OCI-LY3 (cell line): ENCODE measurements around the gene NUMBL.

Source experiments
- H2AFZ ChIP-seq: fragments of 200-600, 300-600 bp; shearing (Covaris generic); 2 replicates; pipeline ENCODE4 v1.6.0; 2014; ENCODE audit warnings: antibody characterized with exemption, low read depth, low read length
- H3K27ac ChIP-seq: fragments of 200-600, 300-600 bp; sonication (generic); 2 replicates; pipeline ENCODE4 v1.5.1; 2014; ENCODE audit warnings: mild to moderate bottlenecking, low read length, moderate library complexity, mixed read lengths
- H3K27me3 ChIP-seq: fragments of 200-600, 300-600 bp; sonication (generic); 2 replicates; pipeline ENCODE4 v1.6.1; 2014; ENCODE audit warnings: low read depth, low read length, mixed read lengths
- H3K36me3 ChIP-seq: fragments of 200-600, 300-600 bp; sonication (generic); replicated peaks from 2 replicates; pipeline ENCODE3; 2014; ENCODE audit warnings: low read depth, low read length, mixed read lengths
- H3K4me1 ChIP-seq: fragments of 300-600, 200-600 bp; sonication (generic); 2 replicates; pipeline ENCODE4 v1.6.1; 2014; ENCODE audit warnings: low read length, mixed read lengths
- H3K4me2 ChIP-seq: fragments of 200-600, 300-600 bp; sonication (generic); 2 replicates; pipeline ENCODE4 v1.6.1; 2014; ENCODE audit warnings: low read length, mixed read lengths
- H3K4me3 ChIP-seq: fragments of 300-600, 200-600 bp; sonication (generic); 2 replicates; pipeline ENCODE4 v1.5.1; 2014; ENCODE audit warnings: antibody characterized with exemption, mild to moderate bottlenecking, low read length, moderate library complexity
- H3K79me2 ChIP-seq: fragments of 300-600, 200-600 bp; shearing (Covaris generic); 2 replicates; pipeline ENCODE4 v1.6.1; 2014; ENCODE audit warnings: mild to moderate bottlenecking, low read length, mixed read lengths
- H3K9ac ChIP-seq: fragments of 300-600, 200-600 bp; shearing (Covaris generic); 2 replicates; pipeline ENCODE4 v1.6.0; 2014; ENCODE audit warnings: mild to moderate bottlenecking, low read length, moderate library complexity
- H3K9me3 ChIP-seq: fragments of 200-600, 300-600 bp; shearing (Covaris generic); 2 replicates; pipeline ENCODE4 v1.6.1; 2014; ENCODE audit warnings: low read length, mixed read lengths; ENCODE audit not compliant: insufficient read depth
- H4K20me1 ChIP-seq: fragments of 200-600, 300-600 bp; sonication (generic); 2 replicates; pipeline ENCODE4 v1.6.1; 2016; ENCODE audit warnings: low read length, mixed read lengths; ENCODE audit not compliant: insufficient read depth
- EZH2phosphoT487 ChIP-seq: fragments of 200-600 bp; shearing (Covaris generic); IDR thresholded peaks from 2 replicates; pipeline ENCODE4 v1.6.1; 2018; ENCODE audit warnings: antibody characterized with exemption, mixed run types, low read depth
- TF ChIP-seq, protein P1 (sequence below): fragments of 200-600, 300-600 bp; sonication (generic); IDR thresholded peaks from 2 replicates; pipeline ENCODE4 v1.5.1; 2014; ENCODE audit warnings: antibody characterized with exemption, low read length, low read depth

The NUMBL gene

DNA sequence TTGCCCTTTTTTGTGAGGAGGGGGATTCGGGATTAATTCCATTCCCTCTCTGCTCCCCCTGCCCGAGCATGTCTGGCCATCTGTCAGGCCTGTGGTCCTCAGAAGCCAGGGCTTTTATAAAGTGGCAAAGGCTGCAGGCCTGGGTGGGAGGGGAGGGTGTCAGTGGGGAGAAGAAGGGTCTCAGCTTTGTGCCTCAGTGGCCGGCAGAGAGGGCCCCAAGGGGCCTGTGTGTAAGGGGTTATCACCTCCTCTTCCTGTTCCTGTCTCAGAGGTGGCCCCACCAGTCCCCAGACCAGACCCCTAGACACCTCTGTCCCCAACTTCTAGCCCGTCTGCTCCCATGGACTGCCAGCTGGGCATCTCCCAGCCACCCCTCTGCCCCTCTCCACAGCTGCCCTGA lies 3.4 kb upstream of the NUMBL start:
- H3K27me3 ChIP-seq = no peaks in the 10 kb centered on the region
- H3K4me2 ChIP-seq = no peak overlapping the region
- H3K36me3 ChIP-seq = peaks cover 3% of the 10 kb centered on the region
- H3K4me3 ChIP-seq = no peak overlapping the region
- H3K9ac ChIP-seq = no peak overlapping the region
- no peak overlapping the region for H2AFZ ChIP-seq
- H3K79me2 ChIP-seq = no peaks in the 10 kb centered on the region
- no peaks in the 10 kb centered on the region for H3K9me3 ChIP-seq
- no peaks in the 10 kb centered on the region for H4K20me1 ChIP-seq
- no peak overlapping the region for H3K27ac ChIP-seq
- H3K4me1 ChIP-seq = peaks cover 15% of the 10 kb centered on the region
- TF ChIP-seq, protein P1, sequence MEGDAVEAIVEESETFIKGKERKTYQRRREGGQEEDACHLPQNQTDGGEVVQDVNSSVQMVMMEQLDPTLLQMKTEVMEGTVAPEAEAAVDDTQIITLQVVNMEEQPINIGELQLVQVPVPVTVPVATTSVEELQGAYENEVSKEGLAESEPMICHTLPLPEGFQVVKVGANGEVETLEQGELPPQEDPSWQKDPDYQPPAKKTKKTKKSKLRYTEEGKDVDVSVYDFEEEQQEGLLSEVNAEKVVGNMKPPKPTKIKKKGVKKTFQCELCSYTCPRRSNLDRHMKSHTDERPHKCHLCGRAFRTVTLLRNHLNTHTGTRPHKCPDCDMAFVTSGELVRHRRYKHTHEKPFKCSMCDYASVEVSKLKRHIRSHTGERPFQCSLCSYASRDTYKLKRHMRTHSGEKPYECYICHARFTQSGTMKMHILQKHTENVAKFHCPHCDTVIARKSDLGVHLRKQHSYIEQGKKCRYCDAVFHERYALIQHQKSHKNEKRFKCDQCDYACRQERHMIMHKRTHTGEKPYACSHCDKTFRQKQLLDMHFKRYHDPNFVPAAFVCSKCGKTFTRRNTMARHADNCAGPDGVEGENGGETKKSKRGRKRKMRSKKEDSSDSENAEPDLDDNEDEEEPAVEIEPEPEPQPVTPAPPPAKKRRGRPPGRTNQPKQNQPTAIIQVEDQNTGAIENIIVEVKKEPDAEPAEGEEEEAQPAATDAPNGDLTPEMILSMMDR = no peak
- TF ChIP-seq EZH2phosphoT487 = no peak

DNA sequence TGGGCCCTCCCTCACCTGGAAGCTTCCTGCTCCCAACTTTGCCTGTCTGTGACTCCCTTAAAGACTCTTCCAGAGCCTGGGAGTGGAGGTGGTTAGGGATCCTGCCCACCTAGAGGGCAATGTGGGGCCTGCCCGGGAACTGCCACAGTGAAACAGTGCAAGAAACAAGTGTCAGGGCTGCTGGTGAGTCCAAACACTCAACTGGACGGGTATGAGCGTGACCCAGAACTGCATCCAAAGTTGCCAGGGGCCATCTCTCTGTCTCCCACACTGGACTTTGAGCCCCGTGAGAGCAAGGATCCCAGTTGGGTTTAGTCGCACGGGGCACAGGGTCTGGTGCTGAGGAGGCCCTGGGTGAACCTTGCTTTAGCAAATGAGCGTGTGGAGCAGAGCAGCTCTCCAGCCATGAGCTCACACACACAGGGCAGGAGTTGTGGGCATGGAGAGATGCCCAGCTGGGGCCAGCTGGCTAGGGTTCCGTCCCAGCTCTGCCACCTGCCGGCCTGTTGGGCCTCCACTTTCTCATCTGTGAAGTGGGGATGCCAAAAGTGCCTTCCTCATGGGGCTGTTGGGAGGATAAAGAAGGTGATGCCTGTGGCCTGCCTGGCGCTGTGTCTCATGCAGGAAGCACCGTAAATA lies 2.8 kb upstream of the NUMBL start:
- Histone ChIP-seq H3K27ac (no peak overlapping the region), H2AFZ (no peak overlapping the region), H3K79me2 (no peaks in the 10 kb centered on the region), H3K4me3 (no peak overlapping the region), H4K20me1 (no peaks in the 10 kb centered on the region), H3K9me3 (no peaks in the 10 kb centered on the region), H3K9ac (no peak overlapping the region), H3K36me3 (peaks cover 3% of the 10 kb centered on the region), H3K4me2 (no peak overlapping the region), H3K27me3 (no peaks in the 10 kb centered on the region), H3K4me1 (peaks cover 15% of the 10 kb centered on the region)
- TF ChIP-seq, protein P1 = no peak
- TF ChIP-seq EZH2phosphoT487 = no peak

DNA sequence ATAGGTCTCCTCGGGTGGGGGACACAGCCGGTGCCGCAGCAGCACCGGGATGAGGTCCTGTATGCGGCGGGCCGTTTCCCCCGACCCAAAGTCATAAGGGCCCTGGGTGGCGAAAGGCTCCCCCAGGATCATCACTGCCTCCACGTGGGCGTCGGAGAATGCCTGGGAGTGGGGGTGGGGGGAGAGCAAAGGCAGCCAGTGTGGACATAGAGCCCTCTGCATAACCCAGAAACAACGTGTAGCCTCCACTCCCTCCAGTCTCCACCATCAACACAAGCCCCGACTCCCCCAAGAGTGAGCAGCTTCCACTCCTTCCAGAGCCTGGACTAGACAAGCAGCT lies 1.7 kb upstream of the NUMBL start:
- Histone ChIP-seq H3K4me1 (peaks cover 15% of the 10 kb centered on the region), H3K4me2 (no peak overlapping the region), H3K36me3 (peaks cover 3% of the 10 kb centered on the region), H3K27ac (no peak overlapping the region), H3K27me3 (no peaks in the 10 kb centered on the region), H3K9ac (no peak overlapping the region), H2AFZ (no peak overlapping the region), H3K9me3 (no peaks in the 10 kb centered on the region), H3K79me2 (no peaks in the 10 kb centered on the region), H3K4me3 (no peak overlapping the region), H4K20me1 (no peaks in the 10 kb centered on the region)
- TF ChIP-seq, protein P1 = no peak
- TF ChIP-seq EZH2phosphoT487 = no peak

DNA sequence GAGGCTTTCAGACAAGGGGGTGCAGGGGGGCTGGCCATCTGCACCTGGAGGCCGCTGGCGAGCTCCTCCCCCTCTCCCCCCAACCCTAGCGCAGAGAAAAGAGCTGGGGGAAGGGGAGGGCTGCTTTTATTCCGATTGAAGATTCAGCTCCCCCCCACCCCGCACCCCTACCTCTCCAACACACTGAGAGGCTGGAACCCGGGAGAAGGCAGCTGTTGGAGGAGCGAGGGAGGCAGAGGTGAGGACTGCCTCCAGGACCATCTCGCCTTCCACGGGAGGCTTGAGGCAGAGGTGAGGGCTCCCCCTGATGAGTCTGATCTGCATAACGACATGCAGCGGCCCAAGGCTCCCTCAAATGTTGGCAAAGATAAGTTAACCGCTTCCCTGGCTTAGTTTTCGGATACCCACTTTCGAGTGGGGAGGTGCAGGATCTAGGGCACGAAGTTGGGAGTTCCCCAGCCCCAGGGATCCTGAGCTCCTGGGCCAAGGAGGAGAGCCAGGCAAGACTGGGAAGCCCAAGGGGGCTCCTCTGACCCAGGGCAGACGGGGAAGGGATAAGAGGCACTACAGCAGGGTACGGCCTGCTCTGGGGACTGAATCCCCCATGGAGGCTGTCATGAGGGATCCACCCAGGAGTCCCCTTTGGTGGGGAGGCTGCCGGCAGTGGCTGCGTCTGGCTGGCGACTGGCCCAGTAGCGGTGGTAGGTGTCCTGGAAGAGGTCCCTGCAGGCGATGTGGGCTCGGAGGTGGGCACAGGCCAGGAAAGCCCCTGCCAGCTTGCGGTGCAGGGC lies 1.2 kb upstream of the NUMBL start:
- no peak overlapping the region for H3K27ac ChIP-seq
- H3K79me2 ChIP-seq = no peaks in the 10 kb centered on the region
- no peaks in the 10 kb centered on the region for H4K20me1 ChIP-seq
- no peaks in the 10 kb centered on the region for H3K9me3 ChIP-seq
- TF ChIP-seq EZH2phosphoT487 = no peak
- TF ChIP-seq, protein P1 = no peak
- no peak overlapping the region for H2AFZ ChIP-seq
- peak overlapping the region; percentile 77 for H3K9ac ChIP-seq
- H3K36me3 ChIP-seq = no peaks in the 10 kb centered on the region
- peaks cover 15% of the 10 kb centered on the region for H3K4me1 ChIP-seq
- H3K27me3 ChIP-seq = no peaks in the 10 kb centered on the region
- H3K4me3 ChIP-seq = peak overlapping the region; percentile 89
- H3K4me2 ChIP-seq = peak overlapping the region; percentile 98
